OCI-LY1 (cell line): Measurements from ENCODE around the gene C11orf91.

Experiments used
- CTCF ChIP-seq: fragments of 200-600 bp; sonication (generic), shearing (Covaris generic); IDR thresholded peaks from 2 replicates; pipeline ENCODE4 v1.5.1; 2017; ENCODE audit warnings: mild to moderate bottlenecking, antibody characterized with exemption, low read length, moderate library complexity, mixed read lengths
- EZH2 ChIP-seq: fragments of 200-600 bp; sonication (generic), shearing (Covaris generic); IDR thresholded peaks from 2 replicates; pipeline ENCODE4 v1.8.0; 2017; ENCODE audit warnings: borderline replicate concordance, mixed run types, mild to moderate bottlenecking, antibody characterized with exemption, low read length, moderate library complexity, mixed read lengths

- TF ChIP-seq CTCF: no peak
- TF ChIP-seq EZH2: no peak
Measured at GRCh38 chr11:33663121-33663520, 37.5 kb downstream of the C11orf91 start.
